ENCODE results near the gene C10orf90.

GRCh38 chr10:126544565-126544964 is 125.9 kb downstream of the C10orf90 start:
- no peak for TF ChIP-seq RAD21 (IDR thresholded peaks at IDR 0.05)
- TF ChIP-seq CTCF (IDR thresholded peaks at IDR 0.05; ENCODE audit: low read depth, low read length, missing input control), result no peak
- TF ChIP-seq REST (IDR thresholded peaks at IDR 0.05), result no peak
- no peak for TF ChIP-seq MAX (IDR thresholded peaks at IDR 0.05)
- TF ChIP-seq JUND (IDR thresholded peaks at IDR 0.05), result no peak
- no peak for TF ChIP-seq YY1 (IDR thresholded peaks at IDR 0.05)
- TF ChIP-seq RXRA (IDR thresholded peaks at IDR 0.05), result no peak
- TF ChIP-seq HNF4A (conservative IDR thresholded peaks at IDR 0.05), result no peak
- no peak for TF ChIP-seq ZBTB33 (IDR thresholded peaks at IDR 0.05)
- TF ChIP-seq TAF1 (conservative IDR thresholded peaks at IDR 0.05), result no peak
- TF ChIP-seq GABPA (IDR thresholded peaks at IDR 0.05 in 1 of 2, conservative IDR thresholded peaks at IDR 0.05 in 1 of 2), result no peak

Measured in liver (tissue), 3 donors.